Trophoblast cell (in vitro differentiated cells and primary cell): ENCODE data around the gene CLC.

ENCODE experiments used
- DNase-seq, 2 donors: peaks; one replicate each; pipeline ENCODE4 v3.0.0-alpha.2; 2016
- H2AFZ ChIP-seq: 2 replicates; pipeline ENCODE4 v1.6.1; 2013; ENCODE audit warnings: low read length, moderate library complexity, mild to moderate bottlenecking; ENCODE audit not compliant: insufficient read depth, poor library complexity
- H2AK5ac ChIP-seq: 2 replicates; pipeline ENCODE4 v1.6.1; 2013; ENCODE audit warnings: mild to moderate bottlenecking, low read length
- H2BK120ac ChIP-seq: 2 replicates; pipeline ENCODE4 v1.6.1; 2013; ENCODE audit warnings: low read length, mild to moderate bottlenecking, moderate library complexity; ENCODE audit not compliant: insufficient read depth, poor library complexity
- H2BK12ac ChIP-seq: 2 replicates; pipeline ENCODE4 v1.6.1; 2013; ENCODE audit warnings: mild to moderate bottlenecking, low read length, moderate library complexity
- H2BK5ac ChIP-seq: 2 replicates; pipeline ENCODE4 v1.6.1; 2013; ENCODE audit warnings: low read length, low read depth, moderate library complexity, mild to moderate bottlenecking; ENCODE audit not compliant: poor library complexity
- H3K14ac ChIP-seq: 2 replicates; pipeline ENCODE4 v1.6.1; 2013; ENCODE audit warnings: mild to moderate bottlenecking, low read length
- H3K18ac ChIP-seq: 2 replicates; pipeline ENCODE4 v1.6.1; 2013; ENCODE audit warnings: mild to moderate bottlenecking, low read length
- H3K23ac ChIP-seq: 2 replicates; pipeline ENCODE4 v1.6.1; 2013; ENCODE audit warnings: low read length
- H3K27ac ChIP-seq: 2 replicates; pipeline ENCODE4 v1.5.1; 2013; ENCODE audit warnings: low read depth, mild to moderate bottlenecking, inconsistent platforms, low read length, moderate library complexity
- H3K27me3 ChIP-seq: 2 replicates; pipeline ENCODE4 v1.6.1; 2013; ENCODE audit warnings: inconsistent platforms, mild to moderate bottlenecking, low read length, moderate library complexity; ENCODE audit not compliant: insufficient read depth
- H3K36me3 ChIP-seq, 2 experiments: 1 replicate in 1 of 2; 2 replicates in 1 of 2; pipeline ENCODE4 v1.6.1; 2013; ENCODE audit warnings: low read length in 2 of 2, mild to moderate bottlenecking in 2 of 2, moderate library complexity in 1 of 2; ENCODE audit not compliant: insufficient read depth in 2 of 2, control insufficient read depth in 1 of 2
- H3K4ac ChIP-seq: 2 replicates; pipeline ENCODE4 v1.6.1; 2013; ENCODE audit warnings: low read depth, mild to moderate bottlenecking, low read length, moderate library complexity
- H3K4me1 ChIP-seq, 2 experiments: 1 replicate in 1 of 2; 2 replicates in 1 of 2; pipeline ENCODE4 v1.6.1; 2013; ENCODE audit warnings: low read length in 2 of 2, mild to moderate bottlenecking in 2 of 2, moderate library complexity in 1 of 2; ENCODE audit not compliant: insufficient read depth in 2 of 2, control insufficient read depth in 1 of 2
- H3K4me2 ChIP-seq: 2 replicates; pipeline ENCODE4 v1.6.1; 2013; ENCODE audit warnings: inconsistent platforms, mild to moderate bottlenecking, low read length, moderate library complexity
- H3K4me3 ChIP-seq: 2 replicates; pipeline ENCODE4 v1.5.1; 2013; ENCODE audit warnings: mild to moderate bottlenecking, low read depth, low read length, inconsistent platforms
- H3K79me1 ChIP-seq: one replicate; pipeline ENCODE4 v1.6.1; 2013; ENCODE audit warnings: low read length
- H3K79me2 ChIP-seq: 2 replicates; pipeline ENCODE4 v1.6.1; 2013; ENCODE audit warnings: low read length, mild to moderate bottlenecking; ENCODE audit not compliant: control insufficient read depth, insufficient read depth, poor library complexity
- H3K9ac ChIP-seq: 2 replicates; pipeline ENCODE4 v1.6.1; 2013; ENCODE audit warnings: mild to moderate bottlenecking, low read length
- H3K9me3 ChIP-seq: 2 replicates; pipeline ENCODE4 v1.6.1; 2013; ENCODE audit warnings: low read depth, mild to moderate bottlenecking, control low read depth, inconsistent platforms, low read length; ENCODE audit not compliant: insufficient read depth
- H4K12ac ChIP-seq: 2 replicates; pipeline ENCODE4 v1.6.1; 2013; ENCODE audit warnings: low read depth, mild to moderate bottlenecking, low read length, moderate library complexity
- H4K8ac ChIP-seq: 2 replicates; pipeline ENCODE4 v1.6.1; 2013; ENCODE audit warnings: low read depth, mild to moderate bottlenecking, low read length, moderate library complexity
- H4K91ac ChIP-seq: one replicate; pipeline ENCODE4 v1.6.1; 2013; ENCODE audit warnings: low read depth, mild to moderate bottlenecking, low read length, moderate library complexity
- WGBS: extraction: QIAGEN DNeasy Blood & Tissue Kit; methylation state at CpG from one replicate; pipeline ENCODE4 v1.1.7; 2013; ENCODE audit warnings: missing lambda C conversion rate; ENCODE audit not compliant: insufficient read length, insufficient coverage; ENCODE audit errors: extremely low coverage; 5-methylcytosine and 5-hydroxymethylcytosine counted together

Gene CLC

DNA sequence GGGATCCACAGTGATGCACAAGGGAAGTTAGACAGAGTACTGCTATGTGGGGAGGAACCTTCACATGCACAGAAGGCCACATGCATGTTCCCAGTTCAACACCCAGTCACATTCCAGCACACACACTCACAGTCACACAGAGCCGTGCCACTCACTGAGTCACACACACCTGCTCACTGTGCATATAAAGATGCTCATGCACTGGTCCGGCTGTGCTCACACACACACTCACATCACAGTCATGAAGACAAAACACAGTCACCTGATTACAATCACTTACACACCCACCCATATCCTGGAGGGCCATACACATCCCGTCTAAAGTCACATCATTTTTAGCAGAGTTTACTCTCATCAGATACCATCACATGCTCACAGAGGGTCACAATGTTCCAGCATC, 478 bp downstream of the CLC start:
- Histone ChIP-seq H2AFZ (no peak overlapping the region), H3K23ac (no peak overlapping the region), H3K27ac (no peak overlapping the region), H2AK5ac (no peak overlapping the region), H4K8ac (no peak overlapping the region), H3K4me2 (no peak overlapping the region), H3K4me1 (no peaks in the 10 kb centered on the region), H4K12ac (no peak overlapping the region), H2BK120ac (no peak overlapping the region), H2BK5ac (no peak overlapping the region), H3K18ac (no peak overlapping the region), H2BK12ac (no peak overlapping the region), H3K27me3 (no peaks in the 10 kb centered on the region), H3K79me2 (no peaks in the 10 kb centered on the region), H3K36me3 (no peaks in the 10 kb centered on the region), H3K9me3 (peaks cover 2% of the 10 kb centered on the region), H3K4me3 (no peak overlapping the region), H3K9ac (no peak overlapping the region), H3K79me1 (no peaks in the 10 kb centered on the region), H3K4ac (no peak overlapping the region), H4K91ac (no peak overlapping the region), H3K14ac (no peak overlapping the region)
- no CpG with 5 or more reads among the region's 3 CpGs for WGBS
- peak; percentile 15 to 50 for DNase-seq

GRCh38 chr19:39736088-39736487, 1.7 kb downstream of the CLC start:
- Histone ChIP-seq H4K8ac (no peak overlapping the region), H3K9ac (no peak overlapping the region), H2BK120ac (no peak overlapping the region), H2AK5ac (no peak overlapping the region), H3K23ac (no peak overlapping the region), H3K18ac (no peak overlapping the region), H3K27me3 (no peaks in the 10 kb centered on the region), H4K12ac (no peak overlapping the region), H3K79me1 (no peaks in the 10 kb centered on the region), H2BK5ac (no peak overlapping the region), H4K91ac (no peak overlapping the region), H2BK12ac (no peak overlapping the region), H3K36me3 (no peaks in the 10 kb centered on the region), H3K4me3 (no peak overlapping the region), H3K27ac (no peak overlapping the region), H2AFZ (no peak overlapping the region), H3K14ac (no peak overlapping the region), H3K4me1 (no peaks in the 10 kb centered on the region), H3K4ac (no peak overlapping the region), H3K9me3 (peaks cover 2% of the 10 kb centered on the region), H3K79me2 (no peaks in the 10 kb centered on the region), H3K4me2 (no peak overlapping the region)
- WGBS, result no CpG with 5 or more reads among the region's 5 CpGs
- no peak for DNase-seq

- Histone ChIP-seq H3K27ac (no peak overlapping the region), H2AK5ac (no peak overlapping the region), H3K4me1 (no peaks in the 10 kb centered on the region), H3K36me3 (no peaks in the 10 kb centered on the region), H2AFZ (no peak overlapping the region), H3K4me3 (no peak overlapping the region), H3K79me2 (no peaks in the 10 kb centered on the region), H2BK12ac (no peak overlapping the region), H3K27me3 (no peaks in the 10 kb centered on the region), H2BK120ac (no peak overlapping the region), H2BK5ac (no peak overlapping the region), H3K79me1 (no peaks in the 10 kb centered on the region), H3K4ac (no peak overlapping the region), H3K9ac (no peak overlapping the region), H3K9me3 (peaks cover 2% of the 10 kb centered on the region), H3K14ac (no peak overlapping the region), H3K23ac (no peak overlapping the region), H3K18ac (no peak overlapping the region), H4K91ac (no peak overlapping the region), H3K4me2 (no peak overlapping the region), H4K12ac (no peak overlapping the region), H4K8ac (no peak overlapping the region)
- DNase-seq, result no peak
- WGBS, result no CpG with 5 or more reads among the region's 3 CpGs
These were observed 2.1 kb downstream of the CLC start for GRCh38 chr19:39735688-39736087.

GRCh38 chr19:39733841-39734240, 4.0 kb downstream of the CLC start:
- no peak overlapping the region for H2AK5ac ChIP-seq
- H3K4ac ChIP-seq, result no peak overlapping the region
- H3K9ac ChIP-seq, result no peak overlapping the region
- H3K79me1 ChIP-seq, result no peaks in the 10 kb centered on the region
- H3K14ac ChIP-seq, result no peak overlapping the region
- H3K23ac ChIP-seq, result no peak overlapping the region
- no peak overlapping the region for H2BK12ac ChIP-seq
- H2BK5ac ChIP-seq, result no peak overlapping the region
- peaks cover 2% of the 10 kb centered on the region for H3K9me3 ChIP-seq
- no peaks in the 10 kb centered on the region for H3K4me1 ChIP-seq
- no peaks in the 10 kb centered on the region for H3K79me2 ChIP-seq
- no peaks in the 10 kb centered on the region for H3K36me3 ChIP-seq
- H4K91ac ChIP-seq, result no peak overlapping the region
- H3K18ac ChIP-seq, result no peak overlapping the region
- no peak overlapping the region for H3K27ac ChIP-seq
- DNase-seq, result no peak
- no peak overlapping the region for H3K4me2 ChIP-seq
- no peak overlapping the region for H2AFZ ChIP-seq
- H3K27me3 ChIP-seq, result no peaks in the 10 kb centered on the region
- WGBS, result no CpG with 5 or more reads among the region's 2 CpGs
- no peak overlapping the region for H4K8ac ChIP-seq
- no peak overlapping the region for H2BK120ac ChIP-seq
- H4K12ac ChIP-seq, result no peak overlapping the region
- H3K4me3 ChIP-seq, result no peak overlapping the region
